ENCODE data around the gene GARS1.
"Not testable (repeated sequence)": the region's sequence is repeated elsewhere in the genome, so short reads cannot be mapped to it uniquely, and the experiment has no call there.

GARS1 gene

GRCh38 chr7:30594540-30595435, at the start of gene GARS1:
Gene GARS1, plus strand, starts transcription at chr7:30594878. Its CDS starts 44 bp downstream, at chr7:30594922.
- DNase-seq: peak; percentile 92

DNA sequence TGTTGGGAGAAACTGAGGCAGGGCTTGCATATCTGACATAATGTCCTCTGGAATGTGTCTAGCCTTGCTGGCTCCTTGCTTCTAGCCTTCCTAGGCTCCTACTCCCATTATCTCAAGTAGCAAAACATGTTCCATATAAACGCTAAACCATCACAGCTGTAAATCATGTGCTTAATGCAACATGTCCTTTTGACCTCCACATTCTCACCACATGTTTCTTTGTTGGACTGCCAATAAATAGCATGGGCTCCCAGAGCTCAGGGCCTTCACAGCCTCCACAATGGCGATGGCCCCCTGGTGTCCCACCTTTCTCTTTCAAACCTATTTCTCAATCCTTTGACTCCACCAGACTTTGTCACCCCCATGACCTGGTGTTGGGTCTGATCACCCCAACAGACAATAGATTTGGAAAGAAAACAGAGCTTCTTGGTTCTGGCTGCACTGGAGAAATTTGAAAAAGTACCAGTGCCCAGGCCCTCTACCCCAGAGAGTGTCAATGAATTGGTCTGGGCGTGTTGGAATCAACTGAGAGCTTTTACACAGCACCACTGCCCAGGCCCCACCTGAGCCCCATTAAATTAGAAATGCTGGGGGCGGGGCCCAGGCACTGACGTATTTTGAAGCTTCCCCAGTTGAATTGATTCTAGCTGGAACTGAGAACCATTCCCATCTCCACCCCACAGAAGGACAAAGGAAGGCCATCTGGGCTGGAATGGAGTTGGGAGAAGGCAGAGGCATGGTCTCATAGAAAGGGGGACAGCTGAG, 48.7 kb upstream of the GARS1 start:
- DNase-seq: no peak

DNA sequence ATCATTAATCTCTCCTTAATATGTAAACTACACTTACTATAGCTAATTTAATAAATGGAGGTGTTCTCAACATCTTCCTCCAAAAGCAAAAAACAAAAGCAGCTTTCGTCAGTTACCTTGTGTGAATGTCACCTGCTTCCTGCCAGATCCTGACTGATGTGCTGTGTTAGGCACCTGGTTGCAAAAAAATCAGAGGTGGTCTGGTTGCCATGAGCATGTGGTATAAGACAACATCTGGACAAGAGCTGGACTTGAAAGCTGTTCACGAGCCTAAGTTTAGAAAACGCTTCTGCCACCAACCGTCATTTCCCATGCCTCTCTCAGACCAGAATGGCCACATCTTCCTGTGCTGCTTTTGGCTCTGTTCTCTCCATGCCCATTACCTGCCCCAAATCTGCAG, 48.1 kb upstream of the GARS1 start:
- no peak for DNase-seq

DNA sequence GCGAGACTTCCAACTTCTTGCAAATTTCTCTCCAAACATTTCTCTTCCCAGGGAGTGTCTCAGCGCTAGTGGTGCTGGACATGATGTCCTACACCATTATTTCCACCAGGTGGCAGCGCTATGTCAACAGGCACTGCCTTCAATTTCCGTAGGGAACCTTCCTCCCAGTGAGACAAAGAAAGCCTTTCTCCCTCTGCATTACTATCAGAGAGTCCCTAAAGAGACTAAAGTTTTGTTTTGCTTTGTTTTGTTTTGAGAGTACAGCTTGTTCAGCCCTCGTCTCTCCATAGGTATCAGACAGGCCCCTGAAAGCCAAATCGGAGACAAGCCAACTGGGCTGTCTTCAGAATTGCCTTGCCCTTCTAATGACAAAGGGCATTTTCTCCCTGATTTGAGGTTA, 45.8 kb upstream of the GARS1 start:
- DNase-seq: peak; percentile 71

DNA sequence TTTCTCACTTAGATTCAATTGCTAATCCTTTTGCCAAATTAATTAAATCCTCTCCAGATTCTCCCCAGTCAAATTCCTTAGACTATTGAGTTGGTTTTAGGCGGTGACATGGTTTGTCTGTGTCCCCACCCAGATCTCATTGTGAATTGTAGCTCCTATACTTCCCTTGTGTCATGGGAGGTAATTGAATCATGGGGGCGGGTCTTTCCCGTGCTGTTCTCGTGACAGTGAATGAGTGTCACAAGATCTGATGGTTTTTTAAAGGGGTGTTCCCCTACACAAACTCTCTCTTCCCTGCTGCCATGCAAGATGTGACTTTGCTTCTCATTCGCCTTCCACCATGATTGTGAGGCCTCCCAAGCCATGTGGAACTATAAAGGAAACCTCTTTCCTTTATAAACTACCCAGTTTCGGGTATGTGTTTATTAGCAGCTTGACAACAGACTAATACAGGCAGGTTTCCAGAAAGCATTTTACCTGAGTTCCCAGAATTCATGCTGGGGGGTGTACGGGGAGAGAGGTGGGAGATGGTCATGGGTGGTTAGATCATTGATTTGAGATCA, 44.7 kb upstream of the GARS1 start:
- DNase-seq: no peak

DNA sequence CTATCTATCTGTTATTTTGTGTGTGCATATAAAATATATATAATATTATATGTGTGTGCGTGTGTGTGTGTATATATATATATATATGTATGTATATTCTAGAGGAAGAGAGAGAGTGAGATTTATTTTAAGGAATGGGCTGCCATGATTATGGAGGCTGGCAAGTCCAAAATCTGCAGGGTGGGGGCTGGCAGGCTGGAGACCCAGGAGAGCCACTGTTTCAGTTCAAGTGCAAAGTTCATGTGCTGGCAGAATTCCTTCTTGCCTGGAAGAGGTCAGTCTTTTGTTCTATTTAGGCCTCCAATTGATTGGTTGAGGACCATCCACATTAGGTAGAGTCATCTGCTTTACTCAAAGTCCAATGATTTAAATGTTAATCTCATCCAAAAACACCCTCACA, 42.3 kb upstream of the GARS1 start:
- no peak for DNase-seq

GRCh38 chr7:30553141-30553540, 41.5 kb upstream of the GARS1 start:
- DNase-seq: no peak

GRCh38 chr7:30553546-30553945, 41.1 kb upstream of the GARS1 start:
- no peak for DNase-seq

GRCh38 chr7:30555525-30555924, 39.2 kb upstream of the GARS1 start:
- DNase-seq: no peak

GRCh38 chr7:30556840-30557239, 37.8 kb upstream of the GARS1 start:
- DNase-seq: peak; percentile 68

DNA sequence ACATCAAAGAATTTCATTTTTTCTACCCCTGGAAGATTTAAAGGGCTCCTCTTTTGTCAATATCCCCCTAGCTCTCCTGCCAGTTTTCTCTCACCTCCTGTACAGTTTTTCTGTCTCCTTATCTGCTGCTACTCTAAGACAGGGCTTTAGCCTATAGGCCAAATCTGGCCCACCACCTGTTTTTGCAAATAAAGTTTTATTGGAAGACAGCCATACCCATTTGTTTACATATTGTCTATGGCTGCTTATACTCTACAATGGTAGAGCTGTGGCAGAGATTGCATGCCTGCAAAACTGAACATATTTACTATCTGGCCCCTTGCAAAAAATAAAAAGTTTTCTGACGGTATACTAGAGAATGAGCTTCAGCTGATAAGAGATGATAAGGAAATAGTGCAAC, 37.4 kb upstream of the GARS1 start:
- no peak for DNase-seq

DNA sequence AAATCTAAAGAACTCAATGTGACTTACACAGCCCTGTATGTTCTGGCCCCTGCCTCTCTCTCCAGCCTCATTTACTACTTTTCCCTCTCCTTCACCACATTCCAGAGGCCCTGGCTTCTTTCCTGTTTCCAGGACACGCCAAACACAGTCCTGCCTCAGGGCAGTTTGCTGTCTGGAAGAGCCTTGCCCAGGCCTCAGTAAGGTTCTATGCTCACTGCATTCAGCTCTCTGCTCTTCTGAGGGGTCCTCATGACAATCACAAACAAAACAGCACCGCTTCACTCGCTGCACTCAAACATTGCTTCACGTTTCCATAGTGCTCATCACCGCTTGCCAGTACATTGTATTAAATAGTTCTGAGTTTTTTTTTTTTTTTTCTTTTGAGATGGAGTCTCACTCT, 35.1 kb upstream of the GARS1 start:
- peak; percentile 46 for DNase-seq

DNA sequence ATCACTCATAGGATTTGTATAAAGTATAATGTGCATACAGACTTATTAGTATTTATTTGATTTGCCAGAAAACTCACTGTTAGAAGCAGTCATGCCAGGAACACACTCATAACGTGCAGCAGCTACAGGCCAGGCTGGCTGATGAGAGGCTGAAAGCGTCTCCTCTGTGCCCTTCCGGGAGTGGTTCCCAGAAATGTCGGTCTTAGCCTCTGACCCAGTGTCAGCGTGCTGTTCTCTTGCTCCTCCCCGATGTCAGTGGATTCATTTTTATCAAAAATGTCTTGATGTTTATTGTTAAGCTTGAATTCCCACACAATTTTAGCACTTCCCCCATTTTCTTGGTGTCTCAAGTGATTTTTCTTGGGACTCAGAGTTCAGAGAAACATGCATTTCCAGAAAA, 33.3 kb upstream of the GARS1 start:
- DNase-seq: no peak

- no peak for DNase-seq
Measured at GRCh38 chr7:30562498-30562897, 32.2 kb upstream of the GARS1 start.

GRCh38 chr7:30562909-30563308, 31.8 kb upstream of the GARS1 start:
- no peak for DNase-seq

- DNase-seq: no peak
Measured at GRCh38 chr7:30563326-30563942, 31.2 kb upstream of the GARS1 start.

GRCh38 chr7:30564243-30564892, 30.3 kb upstream of the GARS1 start:
- DNase-seq: peak; percentile 90

GRCh38 chr7:30566596-30566995, 28.1 kb upstream of the GARS1 start:
- DNase-seq: no peak

GRCh38 chr7:30567081-30567480, 27.6 kb upstream of the GARS1 start:
- DNase-seq: no peak

DNA sequence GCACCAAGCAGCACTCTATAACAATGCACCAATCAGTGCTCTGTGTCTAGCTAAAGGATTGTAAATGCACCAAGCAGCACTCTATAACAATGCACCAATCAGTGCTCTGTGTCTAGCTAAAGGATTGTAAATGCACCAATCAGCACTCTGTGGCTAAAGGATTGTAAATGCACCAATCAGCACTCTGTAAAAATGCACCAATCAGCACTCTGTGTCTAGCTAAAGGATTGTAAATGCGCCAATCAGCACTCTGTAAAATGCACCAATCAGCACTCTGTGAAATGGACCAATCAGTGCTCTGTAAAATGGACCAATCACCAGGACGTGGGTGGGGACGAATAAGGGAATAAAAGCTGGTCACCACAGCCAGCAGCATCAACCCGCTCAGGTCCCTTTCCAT, 24.4 kb upstream of the GARS1 start:
- DNase-seq: not testable (repeated sequence)

DNA sequence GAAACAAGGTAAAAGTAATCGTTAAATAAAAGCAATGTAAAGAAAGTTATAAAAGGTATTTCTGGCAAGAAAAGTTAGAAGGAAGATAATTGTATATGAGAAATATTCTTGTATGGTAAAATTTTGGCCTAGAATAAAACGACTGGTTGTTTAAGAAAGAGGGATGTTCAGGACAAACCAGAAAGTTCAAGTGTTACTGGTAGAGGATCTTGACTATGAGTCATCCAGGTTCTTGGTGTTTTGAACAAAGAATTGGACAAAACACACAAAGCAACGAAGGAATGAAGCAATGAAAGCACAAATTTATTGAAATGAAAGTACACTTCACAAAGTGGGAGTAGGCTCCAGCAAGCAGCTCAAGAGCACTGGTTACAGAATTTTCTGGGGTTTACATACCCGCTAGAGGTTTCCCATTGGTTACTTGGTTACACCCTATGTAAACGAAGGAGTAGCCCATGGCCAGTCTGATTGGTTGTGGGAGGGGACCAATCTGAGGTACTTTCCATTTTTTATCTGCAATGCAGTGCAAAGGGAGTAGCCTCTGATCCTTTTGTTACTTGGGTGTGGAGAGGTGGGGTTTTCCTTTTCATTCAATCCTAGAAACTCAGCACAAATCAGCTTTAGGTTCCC, 22.4 kb upstream of the GARS1 start:
- DNase-seq: no peak

GRCh38 chr7:30575910-30576309, 18.8 kb upstream of the GARS1 start:
- DNase-seq: no peak
